ENCODE results near the gene PUM1. TPM values are rescaled to one million over a fixed set of nuclear protein-coding genes. Genes with fewer than 3 reads are reported as not detected.

The PUM1 gene
- total and polyA plus RNA-seq, 2 of the 8 experiments (the other 6 are each of a cell fraction or from before 2014, with no cell fraction given): 122 to 177 TPM

- H2BK5ac ChIP-seq (ENCODE audit: low read depth, low read length): no peak overlapping the region
- H3K79me2 ChIP-seq (ENCODE audit: control insufficient read depth in 1 of 2, insufficient read depth in 2 of 2, low read length in 2 of 2): peaks cover 0 to 27% of the 10 kb centered on the region in 2 experiments; a peak in 2 of 4 replicates
- H2AFZ ChIP-seq (ENCODE audit: low read length): no peak overlapping the region
- ChIA-PET POLR2A (ENCODE audit: partially characterized antibody) (no interaction called here), CTCF (ENCODE audit: partially characterized antibody) (no interaction called here)
- H2BK120ac ChIP-seq (replicated peaks; ENCODE audit: low read depth, low read length): no peak overlapping the region
- H3K27ac ChIP-seq (ENCODE audit: low read depth, low read length): no peak overlapping the region
- H3K9ac ChIP-seq (replicated peaks in 1 of 4; ENCODE audit: extremely low read depth in 1 of 4, low read depth in 3 of 4, low read length in 3 of 4): no peak overlapping the region
- H3K56ac ChIP-seq (replicated peaks; ENCODE audit: insufficient read length, low read depth, low read length): no peak overlapping the region
- no peaks in the 10 kb centered on the region for H3K27me3 ChIP-seq (replicated peaks in 1 of 4; ENCODE audit: control insufficient read depth in 3 of 4, extremely low read depth in 1 of 4, insufficient read depth in 3 of 4, low read length in 3 of 4)
- TF ChIP-seq NRF1 (IDR thresholded peaks at IDR 0.05; ENCODE audit: low read depth, low read length) (no peak), CBX5 (IDR thresholded peaks at IDR 0.05; ENCODE audit: low read depth, low read length) (no peak), RNF2 (IDR thresholded peaks at IDR 0.05; ENCODE audit: borderline replicate concordance, low read depth, low read length, missing control alignments, poor library complexity, severe bottlenecking) (no peak), HDAC6 (IDR thresholded peaks at IDR 0.05; ENCODE audit: low read depth, low read length) (no peak), CREB1 (IDR thresholded peaks at IDR 0.05) (no peak), SUZ12 (IDR thresholded peaks at IDR 0.05; ENCODE audit: low read length) (no peak), RFX5 (IDR thresholded peaks at IDR 0.05; ENCODE audit: borderline replicate concordance, low read depth, low read length) (no peak), CTBP2 (IDR thresholded peaks at IDR 0.05; ENCODE audit: borderline replicate concordance, insufficient read depth, insufficient read length, low read length) (no peak), SAP30 (IDR thresholded peaks at IDR 0.05; ENCODE audit: insufficient read depth, insufficient replicate concordance, low read length) (no peak), PHF8 (conservative IDR thresholded peaks at IDR 0.05; ENCODE audit: low read depth, low read length) (no peak), BCL11A (IDR thresholded peaks at IDR 0.05; ENCODE audit: low read depth in 2 of 2, low read length in 2 of 2) (no peak), MAFK (IDR thresholded peaks at IDR 0.05; ENCODE audit: low read depth, low read length) (no peak), POLR2AphosphoS5 (IDR thresholded peaks at IDR 0.05; ENCODE audit: low read depth, low read length) (no peak), GABPA (IDR thresholded peaks at IDR 0.05; ENCODE audit: borderline replicate concordance, insufficient read depth, low read length) (no peak)
- no peaks in the 10 kb centered on the region for H3K79me1 ChIP-seq (ENCODE audit: low read depth, low read length)
- no peak overlapping the region for H4K5ac ChIP-seq (ENCODE audit: insufficient read length, low read depth, low read length)
- H3K9me3 ChIP-seq (ENCODE audit: insufficient read depth in 2 of 2, low read depth in 1 of 2, low read length in 1 of 2): no peaks in the 10 kb centered on the region
- peaks cover 21 to 82% (median 62%) of the 10 kb centered on the region in 4 experiments for H3K36me3 ChIP-seq (ENCODE audit: control insufficient read depth in 2 of 4, insufficient read depth in 4 of 4, low read length in 3 of 4)
- no peak overlapping the region for H4K8ac ChIP-seq (ENCODE audit: extremely low read depth, insufficient read depth, low read length)
- no peak overlapping the region for H3K4me2 ChIP-seq (ENCODE audit: insufficient read depth in 1 of 2, low read depth in 2 of 2, low read length in 2 of 2)
- no peak for FAIRE-seq
- no peak overlapping the region for H4K91ac ChIP-seq (replicated peaks; ENCODE audit: insufficient read length, low read length)
- H2BK20ac ChIP-seq (ENCODE audit: low read length): no peak overlapping the region
- peaks cover 4 to 8% of the 10 kb centered on the region in 2 experiments for H4K20me1 ChIP-seq (replicated peaks in 1 of 2; ENCODE audit: control insufficient read depth in 1 of 2, insufficient read depth in 2 of 2, low read length in 2 of 2)
- no peak overlapping the region for H3K14ac ChIP-seq (ENCODE audit: insufficient read length)
- H2BK15ac ChIP-seq (ENCODE audit: low read length): no peak overlapping the region
- no peaks in the 10 kb centered on the region for H3K4me1 ChIP-seq (replicated peaks in 1 of 4; ENCODE audit: control insufficient read depth in 3 of 4, insufficient read depth in 4 of 4, low read length in 3 of 4)
- H2AK5ac ChIP-seq (ENCODE audit: low read depth, low read length): no peak overlapping the region
- H2BK12ac ChIP-seq (ENCODE audit: low read depth, low read length): no peak overlapping the region
- H3K18ac ChIP-seq (ENCODE audit: extremely low read depth, low read length): no peak overlapping the region
- H3K4me3 ChIP-seq (ENCODE audit: extremely low read depth in 1 of 4, insufficient read depth in 2 of 4, low read depth in 3 of 4, low read length in 4 of 4): no peak overlapping the region
- no peak overlapping the region for H3K4ac ChIP-seq (replicated peaks; ENCODE audit: insufficient read length, low read depth, low read length)
- no peak for DNase-seq (ENCODE audit: low read depth in 1 of 2, low spot score in 2 of 2)
- WGBS, 2 experiments (ENCODE audit: extremely low coverage in 1 of 2, insufficient coverage in 1 of 2, insufficient read length in 1 of 2, insufficient replicate concordance in 2 of 2, low coverage in 1 of 2, low lambda C conversion rate in 2 of 2, missing lambda C conversion rate in 1 of 2): 95% methylated on average over 11 of the region's 11 CpGs; no CpG with 5 or more reads in 1 of the 2 experiments
- H3K23me2 ChIP-seq (ENCODE audit: low read depth, low read length): no peaks in the 10 kb centered on the region
- no peak overlapping the region for H3K23ac ChIP-seq (ENCODE audit: insufficient read length)
Measured at GRCh38 chr1:30953685-30954084, 111.8 kb downstream of the PUM1 start.

Measured in H1 (cell line).